NB4 (cell line): ENCODE data around the gene USF2.

Experiments
- CTCF ChIP-seq: IDR thresholded peaks from one replicate; pipeline ENCODE4 v1.5.1; 2012; ENCODE audit warnings: low read depth, low read length
- MAX ChIP-seq: IDR thresholded peaks from 2 replicates; pipeline ENCODE4 v1.6.1; 2011; ENCODE audit warnings: low read depth, low read length
- MYC ChIP-seq: IDR thresholded peaks from 2 replicates; pipeline ENCODE4 v1.6.1; 2011; ENCODE audit warnings: low read depth, low read length
- POLR2A ChIP-seq: IDR thresholded peaks from 2 replicates; pipeline ENCODE4 v1.6.1; 2011; ENCODE audit warnings: mild to moderate bottlenecking; ENCODE audit not compliant: insufficient read length; ENCODE audit errors: extremely low read depth

DNA sequence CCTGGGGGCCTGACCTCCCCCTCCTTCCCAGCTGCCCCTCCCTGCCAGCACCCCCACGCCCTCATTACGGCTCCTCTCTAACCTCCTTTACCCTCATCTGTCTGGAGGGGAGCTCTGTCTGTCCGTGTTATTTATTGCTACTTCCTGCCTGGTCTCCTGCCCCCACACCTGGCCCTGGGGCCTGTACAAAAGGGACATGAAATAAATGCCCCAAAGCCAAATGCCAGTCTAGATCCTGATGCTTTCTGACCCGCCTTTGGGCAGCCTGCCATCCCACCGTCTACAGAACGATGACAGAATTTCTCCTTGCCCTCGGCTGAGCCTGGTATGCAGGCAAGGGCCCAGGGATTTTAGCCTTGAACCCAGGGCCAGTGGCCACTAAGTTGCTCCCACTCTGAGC, 44.8 kb downstream of the USF2 start:
- no peak for TF ChIP-seq MYC
- TF ChIP-seq POLR2A: no peak
- no peak for TF ChIP-seq CTCF
- no peak for TF ChIP-seq MAX
